ENCODE measurements around the gene RAPH1. TPM values are rescaled to one million over a fixed set of nuclear protein-coding genes. Genes with fewer than 3 reads are reported as not detected.

The RAPH1 gene
- polyA plus RNA-seq, 1 donor from 2014 or later: 13.9 TPM

DNA sequence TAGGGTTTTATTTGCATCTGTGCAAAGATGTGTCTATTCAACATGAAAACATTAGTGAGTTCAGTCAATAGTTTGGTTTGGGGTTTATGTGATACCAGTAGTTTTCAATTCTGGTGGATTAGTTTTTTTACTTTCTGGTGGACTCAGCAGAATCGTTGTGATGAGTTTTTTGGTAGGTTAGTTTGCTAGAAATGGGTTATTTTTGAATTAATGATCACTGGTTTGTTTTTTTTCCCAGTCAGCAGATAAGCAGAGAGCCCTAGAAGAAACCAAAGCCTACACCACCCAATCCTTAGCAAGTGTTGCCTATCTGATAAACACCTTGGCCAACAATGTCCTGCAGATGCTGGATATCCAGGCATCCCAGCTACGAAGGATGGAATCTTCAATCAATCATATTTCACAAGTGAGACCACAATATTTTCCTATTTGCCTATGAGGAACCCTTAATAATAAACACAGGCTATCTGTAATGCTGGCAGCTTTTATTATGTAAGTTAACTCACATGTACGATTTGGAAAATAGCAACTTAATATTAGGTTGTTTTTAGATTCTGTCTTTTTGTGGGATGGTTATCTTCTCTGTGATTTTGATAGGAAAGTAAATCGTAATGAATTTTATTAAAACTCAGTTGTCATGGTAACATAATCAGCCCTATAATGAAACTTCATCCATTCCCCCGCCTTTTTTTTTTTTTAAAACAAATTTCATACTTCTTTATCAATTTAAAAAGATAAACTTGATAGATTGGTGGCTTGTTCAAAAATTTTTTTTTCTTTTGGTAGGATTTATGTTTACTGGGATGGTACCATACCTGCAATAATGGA, 168.2 kb downstream of the RAPH1 start:
- H2AFZ ChIP-seq (ENCODE audit: low read depth, low read length): no peak overlapping the region
- no peaks in the 10 kb centered on the region for H3K9me2 ChIP-seq (ENCODE audit: insufficient read depth, low read length)
- no peaks in the 10 kb centered on the region for H3F3A ChIP-seq (ENCODE audit: insufficient read depth, low read length, poor library complexity, severe bottlenecking)
- H3K4me2 ChIP-seq (ENCODE audit: low read length): no peak overlapping the region
- peaks cover 52% of the 10 kb centered on the region for H3K79me2 ChIP-seq (replicated peaks; ENCODE audit: insufficient read depth, low read length)
- no peak overlapping the region for H3K4me3 ChIP-seq (ENCODE audit: low read length)
- H3K27ac ChIP-seq (ENCODE audit: low read length): no peak overlapping the region
- no peaks in the 10 kb centered on the region for H3K9me3 ChIP-seq (ENCODE audit: low read length)
- no peaks in the 10 kb centered on the region for H4K20me1 ChIP-seq (ENCODE audit: insufficient read depth)
- no peaks in the 10 kb centered on the region for H3K27me3 ChIP-seq (ENCODE audit: insufficient read depth, low read depth, low read length)
- TF ChIP-seq, protein P1, sequence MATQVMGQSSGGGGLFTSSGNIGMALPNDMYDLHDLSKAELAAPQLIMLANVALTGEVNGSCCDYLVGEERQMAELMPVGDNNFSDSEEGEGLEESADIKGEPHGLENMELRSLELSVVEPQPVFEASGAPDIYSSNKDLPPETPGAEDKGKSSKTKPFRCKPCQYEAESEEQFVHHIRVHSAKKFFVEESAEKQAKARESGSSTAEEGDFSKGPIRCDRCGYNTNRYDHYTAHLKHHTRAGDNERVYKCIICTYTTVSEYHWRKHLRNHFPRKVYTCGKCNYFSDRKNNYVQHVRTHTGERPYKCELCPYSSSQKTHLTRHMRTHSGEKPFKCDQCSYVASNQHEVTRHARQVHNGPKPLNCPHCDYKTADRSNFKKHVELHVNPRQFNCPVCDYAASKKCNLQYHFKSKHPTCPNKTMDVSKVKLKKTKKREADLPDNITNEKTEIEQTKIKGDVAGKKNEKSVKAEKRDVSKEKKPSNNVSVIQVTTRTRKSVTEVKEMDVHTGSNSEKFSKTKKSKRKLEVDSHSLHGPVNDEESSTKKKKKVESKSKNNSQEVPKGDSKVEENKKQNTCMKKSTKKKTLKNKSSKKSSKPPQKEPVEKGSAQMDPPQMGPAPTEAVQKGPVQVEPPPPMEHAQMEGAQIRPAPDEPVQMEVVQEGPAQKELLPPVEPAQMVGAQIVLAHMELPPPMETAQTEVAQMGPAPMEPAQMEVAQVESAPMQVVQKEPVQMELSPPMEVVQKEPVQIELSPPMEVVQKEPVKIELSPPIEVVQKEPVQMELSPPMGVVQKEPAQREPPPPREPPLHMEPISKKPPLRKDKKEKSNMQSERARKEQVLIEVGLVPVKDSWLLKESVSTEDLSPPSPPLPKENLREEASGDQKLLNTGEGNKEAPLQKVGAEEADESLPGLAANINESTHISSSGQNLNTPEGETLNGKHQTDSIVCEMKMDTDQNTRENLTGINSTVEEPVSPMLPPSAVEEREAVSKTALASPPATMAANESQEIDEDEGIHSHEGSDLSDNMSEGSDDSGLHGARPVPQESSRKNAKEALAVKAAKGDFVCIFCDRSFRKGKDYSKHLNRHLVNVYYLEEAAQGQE (IDR thresholded peaks at IDR 0.05; ENCODE audit: borderline replicate concordance): no peak
- H3K36me3 ChIP-seq (ENCODE audit: insufficient read depth, low read length): peaks cover 4% of the 10 kb centered on the region
- H3K9ac ChIP-seq (ENCODE audit: low read length): no peak overlapping the region

DNA sequence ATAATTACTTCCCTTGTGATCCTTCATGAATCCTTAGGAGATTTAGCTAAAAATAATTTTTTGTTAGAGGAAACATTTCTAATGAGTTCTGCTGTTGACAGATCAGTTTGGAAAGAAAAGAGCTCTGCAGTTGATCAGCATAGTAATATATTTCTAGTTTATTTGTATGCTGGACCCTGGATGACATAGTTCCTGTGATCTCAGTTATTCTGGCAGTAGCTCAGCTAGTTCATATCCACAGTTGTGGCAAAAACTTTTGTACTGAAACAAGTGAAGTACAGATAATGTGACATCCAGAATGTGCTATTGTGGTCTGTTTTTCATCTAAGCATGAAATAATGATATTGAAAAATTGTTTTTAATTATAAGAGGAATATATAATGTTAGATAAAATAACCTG, 173.2 kb downstream of the RAPH1 start:
- no peak for TF ChIP-seq EP300 (conservative IDR thresholded peaks at IDR 0.05; ENCODE audit: poor library complexity, severe bottlenecking)
- no peak for TF ChIP-seq MXI1 (conservative IDR thresholded peaks at IDR 0.05; ENCODE audit: poor library complexity, severe bottlenecking)
- no peak for TF ChIP-seq TAF1 (IDR thresholded peaks at IDR 0.05; ENCODE audit: low read depth)
- TF ChIP-seq, protein P1 (IDR thresholded peaks at IDR 0.05; ENCODE audit: borderline replicate concordance): no peak
- TF ChIP-seq RAD21 (conservative IDR thresholded peaks at IDR 0.05): no peak
- no peaks in the 10 kb centered on the region for H3K9me2 ChIP-seq (ENCODE audit: insufficient read depth, low read length)
- H3F3A ChIP-seq (ENCODE audit: insufficient read depth, low read length, poor library complexity, severe bottlenecking): no peaks in the 10 kb centered on the region
- H3K27ac ChIP-seq (ENCODE audit: low read length): no peak overlapping the region
- no peak overlapping the region for H2AFZ ChIP-seq (ENCODE audit: low read depth, low read length)
- no peaks in the 10 kb centered on the region for H3K9me3 ChIP-seq (ENCODE audit: low read length)
- H3K79me2 ChIP-seq (replicated peaks; ENCODE audit: insufficient read depth, low read length): peaks cover 54% of the 10 kb centered on the region
- H3K4me2 ChIP-seq (ENCODE audit: low read length): no peak overlapping the region
- H3K27me3 ChIP-seq (ENCODE audit: insufficient read depth, low read depth, low read length): no peaks in the 10 kb centered on the region
- H4K20me1 ChIP-seq (ENCODE audit: insufficient read depth): peaks cover 4% of the 10 kb centered on the region
- no peaks in the 10 kb centered on the region for H3K36me3 ChIP-seq (ENCODE audit: insufficient read depth, low read length)
- no peak overlapping the region for H3K9ac ChIP-seq (ENCODE audit: low read length)
- H3K4me3 ChIP-seq (ENCODE audit: low read length): no peak overlapping the region

DNA sequence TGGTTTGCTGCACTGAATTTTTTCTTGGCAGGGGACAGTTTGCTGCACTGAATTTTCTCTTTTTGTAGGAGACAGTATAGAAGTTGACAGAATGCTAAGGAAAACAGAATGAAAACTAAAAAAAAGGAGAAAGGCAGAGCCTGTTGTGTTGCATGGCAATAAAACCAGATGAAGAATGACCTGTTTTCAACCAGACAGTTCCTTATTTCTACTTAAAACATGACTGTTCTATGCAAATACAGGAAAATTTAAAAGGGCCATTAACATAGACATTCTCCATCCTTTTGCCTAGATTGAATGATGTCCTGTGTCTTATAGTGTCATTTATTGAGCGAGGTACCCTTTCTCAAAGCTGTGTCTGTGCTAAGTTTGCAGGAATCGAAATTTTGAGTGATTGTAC, 173.6 kb downstream of the RAPH1 start:
- Histone ChIP-seq H3K79me2 (replicated peaks; ENCODE audit: insufficient read depth, low read length) (peaks cover 54% of the 10 kb centered on the region), H3K27ac (ENCODE audit: low read length) (no peak overlapping the region)
- TF ChIP-seq EZH2 (IDR thresholded peaks at IDR 0.05; ENCODE audit: borderline replicate concordance, insufficient read depth, low read length, poor library complexity, severe bottlenecking) (no peak), EP300 (conservative IDR thresholded peaks at IDR 0.05; ENCODE audit: poor library complexity, severe bottlenecking) (no peak), MXI1 (conservative IDR thresholded peaks at IDR 0.05; ENCODE audit: poor library complexity, severe bottlenecking) (no peak), SMC3 (conservative IDR thresholded peaks at IDR 0.05; ENCODE audit: poor library complexity) (no peak)
- TF ChIP-seq, protein P1 (IDR thresholded peaks at IDR 0.05; ENCODE audit: borderline replicate concordance): no peak
- TF ChIP-seq, protein P2, sequence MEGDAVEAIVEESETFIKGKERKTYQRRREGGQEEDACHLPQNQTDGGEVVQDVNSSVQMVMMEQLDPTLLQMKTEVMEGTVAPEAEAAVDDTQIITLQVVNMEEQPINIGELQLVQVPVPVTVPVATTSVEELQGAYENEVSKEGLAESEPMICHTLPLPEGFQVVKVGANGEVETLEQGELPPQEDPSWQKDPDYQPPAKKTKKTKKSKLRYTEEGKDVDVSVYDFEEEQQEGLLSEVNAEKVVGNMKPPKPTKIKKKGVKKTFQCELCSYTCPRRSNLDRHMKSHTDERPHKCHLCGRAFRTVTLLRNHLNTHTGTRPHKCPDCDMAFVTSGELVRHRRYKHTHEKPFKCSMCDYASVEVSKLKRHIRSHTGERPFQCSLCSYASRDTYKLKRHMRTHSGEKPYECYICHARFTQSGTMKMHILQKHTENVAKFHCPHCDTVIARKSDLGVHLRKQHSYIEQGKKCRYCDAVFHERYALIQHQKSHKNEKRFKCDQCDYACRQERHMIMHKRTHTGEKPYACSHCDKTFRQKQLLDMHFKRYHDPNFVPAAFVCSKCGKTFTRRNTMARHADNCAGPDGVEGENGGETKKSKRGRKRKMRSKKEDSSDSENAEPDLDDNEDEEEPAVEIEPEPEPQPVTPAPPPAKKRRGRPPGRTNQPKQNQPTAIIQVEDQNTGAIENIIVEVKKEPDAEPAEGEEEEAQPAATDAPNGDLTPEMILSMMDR (IDR thresholded peaks at IDR 0.05; ENCODE audit: poor library complexity, severe bottlenecking): no peak

More for the DNA sequence above, 173.6 kb downstream of the RAPH1 start:
- no peak overlapping the region for H3K4me2 ChIP-seq (ENCODE audit: low read length)
- H4K20me1 ChIP-seq (ENCODE audit: insufficient read depth): peaks cover 4% of the 10 kb centered on the region
- no peaks in the 10 kb centered on the region for H3K9me2 ChIP-seq (ENCODE audit: insufficient read depth, low read length)
- no peaks in the 10 kb centered on the region for H3F3A ChIP-seq (ENCODE audit: insufficient read depth, low read length, poor library complexity, severe bottlenecking)
- no peak overlapping the region for H3K4me3 ChIP-seq (ENCODE audit: low read length)
- H3K9me3 ChIP-seq (ENCODE audit: low read length): no peaks in the 10 kb centered on the region
- H3K9ac ChIP-seq (ENCODE audit: low read length): no peak overlapping the region
- H3K27me3 ChIP-seq (ENCODE audit: insufficient read depth, low read depth, low read length): no peaks in the 10 kb centered on the region
- H3K36me3 ChIP-seq (ENCODE audit: insufficient read depth, low read length): no peaks in the 10 kb centered on the region
- no peak overlapping the region for H2AFZ ChIP-seq (ENCODE audit: low read depth, low read length)
